H1 (cell line): Measurements from ENCODE around the gene OGFR. TPM values are rescaled to one million over a fixed set of nuclear protein-coding genes. Genes with fewer than 3 reads are reported as not detected.

Experiments used
- CTCF ChIA-PET: fragments of 300-600 bp; sonication (Branson Sonifier 250); formaldehyde crosslinking; loops from one replicate; lab custom pipeline; 2021; ENCODE audit not compliant: partially characterized antibody; lab: Charles Lee
- POLR2A ChIA-PET: fragments of 300-600 bp; sonication (Branson Sonifier 250); formaldehyde crosslinking; loops from one replicate; lab custom pipeline; 2021; ENCODE audit warnings: inconsistent platforms; ENCODE audit not compliant: partially characterized antibody; lab: Charles Lee
- DNase-seq, 2 experiments: peaks; one replicate each; pipeline versions ENCODE4 v3.0.0 to v3.0.0-alpha.2; 2010 to 2022; ENCODE audit warnings: low spot score in 2 of 2, low read depth in 1 of 2, mixed read lengths in 1 of 2
- FAIRE-seq: peaks from 2 replicates; lab custom pipeline; 2011; peaks lifted over from hg19 to GRCh38; lab: Jason Lieb, UNC
- H2AFZ ChIP-seq: 2 replicates; pipeline ENCODE4 v1.8.1; 2012; ENCODE audit warnings: low read length, inconsistent platforms
- H2AK5ac ChIP-seq: 2 replicates; pipeline ENCODE4 v1.6.1; 2013; ENCODE audit warnings: low read depth, low read length
- H2BK120ac ChIP-seq: replicated peaks from 2 replicates; pipeline ENCODE3; 2013; ENCODE audit warnings: low read depth, low read length, inconsistent platforms
- H2BK12ac ChIP-seq: 2 replicates; pipeline ENCODE4 v1.6.1; 2013; ENCODE audit warnings: low read depth, low read length
- H2BK15ac ChIP-seq: 2 replicates; pipeline ENCODE4 v1.6.1; 2013; ENCODE audit warnings: low read length
- H2BK20ac ChIP-seq: 2 replicates; pipeline ENCODE4 v1.6.1; 2013; ENCODE audit warnings: low read length
- H2BK5ac ChIP-seq: 2 replicates; pipeline ENCODE4 v1.6.1; 2013; ENCODE audit warnings: low read depth, low read length
- H3K14ac ChIP-seq: 2 replicates; pipeline ENCODE4 v1.6.1; 2013; ENCODE audit warnings: inconsistent platforms; ENCODE audit not compliant: insufficient read length
- H3K18ac ChIP-seq: 2 replicates; pipeline ENCODE4 v1.6.1; 2013; ENCODE audit warnings: low read length; ENCODE audit errors: extremely low read depth
- H3K23ac ChIP-seq: 2 replicates; pipeline ENCODE4 v1.6.1; 2013; ENCODE audit warnings: inconsistent platforms; ENCODE audit not compliant: insufficient read length
- H3K23me2 ChIP-seq: 2 replicates; pipeline ENCODE4 v1.6.1; 2013; ENCODE audit warnings: low read depth, low read length
- H3K27ac ChIP-seq: 2 replicates; pipeline ENCODE4 v1.6.1; 2011; ENCODE audit warnings: low read depth, low read length, inconsistent platforms
- H3K27me3 ChIP-seq, 4 experiments: replicated peaks in 1 of 4; 1 replicate in 1 of 4; 2 replicates in 3 of 4; pipeline versions ENCODE4 v1.6.1 to v1.8.1; 2011 to 2013; ENCODE audit warnings: low read length in 3 of 4, mild to moderate bottlenecking in 3 of 4, inconsistent platforms in 2 of 4, mixed read lengths in 2 of 4, moderate library complexity in 1 of 4; ENCODE audit not compliant: control insufficient read depth in 3 of 4, insufficient read depth in 3 of 4; ENCODE audit errors: extremely low read depth in 1 of 4
- H3K36me3 ChIP-seq, 4 experiments: 2 replicates each; pipeline versions ENCODE4 v1.6.1 to v1.8.1; 2011 to 2013; ENCODE audit warnings: mild to moderate bottlenecking in 4 of 4, low read length in 3 of 4, moderate library complexity in 2 of 4, control low read depth in 1 of 4, inconsistent platforms in 1 of 4; ENCODE audit not compliant: insufficient read depth in 4 of 4, control insufficient read depth in 2 of 4
- H3K4ac ChIP-seq: replicated peaks from 2 replicates; pipeline ENCODE3; 2013; ENCODE audit warnings: low read length, low read depth, mixed read lengths, inconsistent platforms; ENCODE audit not compliant: insufficient read length
- H3K4me1 ChIP-seq, 4 experiments: replicated peaks in 1 of 4; 1 replicate in 1 of 4; 2 replicates in 3 of 4; pipeline versions ENCODE4 v1.6.1 to v1.8.1; 2011 to 2013; ENCODE audit warnings: low read length in 3 of 4, inconsistent platforms in 2 of 4, mixed read lengths in 1 of 4; ENCODE audit not compliant: insufficient read depth in 4 of 4, control insufficient read depth in 3 of 4
- H3K4me2 ChIP-seq, 2 experiments: 2 replicates each; pipeline versions ENCODE4 v1.6.1 to v1.8.1; 2011 to 2013; ENCODE audit warnings: low read depth in 2 of 2, low read length in 2 of 2, control low read depth in 1 of 2, inconsistent platforms in 1 of 2, mild to moderate bottlenecking in 1 of 2; ENCODE audit not compliant: insufficient read depth in 1 of 2
- H3K4me3 ChIP-seq, 4 experiments: fragments of 200-600, 300-600 bp in 1 of 4; sonication (generic), shearing (Covaris generic), sonication (Bioruptor Twin) in 1 of 4; 2 replicates each; pipeline versions ENCODE4 v1.5.1 to v1.8.1; 2011 to 2016; ENCODE audit warnings: low read length in 4 of 4, low read depth in 3 of 4, control low read depth in 2 of 4, inconsistent platforms in 2 of 4, mild to moderate bottlenecking in 2 of 4, mixed read lengths in 1 of 4, moderate library complexity in 1 of 4; ENCODE audit not compliant: insufficient read depth in 2 of 4; ENCODE audit errors: extremely low read depth in 1 of 4
- H3K56ac ChIP-seq: replicated peaks from 2 replicates; pipeline ENCODE3; 2013; ENCODE audit warnings: low read depth, mild to moderate bottlenecking, mixed read lengths, low read length, inconsistent platforms; ENCODE audit not compliant: insufficient read length
- H3K79me1 ChIP-seq: 2 replicates; pipeline ENCODE4 v1.6.1; 2013; ENCODE audit warnings: low read depth, low read length, control low read depth
- H3K79me2 ChIP-seq, 2 experiments: 2 replicates each; pipeline versions ENCODE4 v1.6.1 to v1.8.1; 2012 to 2013; ENCODE audit warnings: low read length in 2 of 2, mild to moderate bottlenecking in 2 of 2, inconsistent platforms in 1 of 2; ENCODE audit not compliant: insufficient read depth in 2 of 2, control insufficient read depth in 1 of 2
- H3K9ac ChIP-seq, 4 experiments: replicated peaks in 1 of 4; 1 replicate in 1 of 4; 2 replicates in 3 of 4; pipeline versions ENCODE4 v1.6.1 to v1.8.1; 2011 to 2013; ENCODE audit warnings: low read depth in 3 of 4, low read length in 3 of 4, control low read depth in 2 of 4, mild to moderate bottlenecking in 2 of 4, moderate library complexity in 2 of 4, inconsistent platforms in 1 of 4; ENCODE audit errors: extremely low read depth in 1 of 4
- H3K9me3 ChIP-seq, 2 experiments: 2 replicates each; pipeline versions ENCODE4 v1.6.1 to v1.8.1; 2012 to 2013; ENCODE audit warnings: mild to moderate bottlenecking in 2 of 2, moderate library complexity in 2 of 2, control low read depth in 1 of 2, inconsistent platforms in 1 of 2, low read depth in 1 of 2, low read length in 1 of 2, mixed read lengths in 1 of 2; ENCODE audit not compliant: insufficient read depth in 2 of 2
- H4K20me1 ChIP-seq, 2 experiments: replicated peaks in 1 of 2; 2 replicates each; pipeline versions ENCODE3 to v1.8.1; 2011 to 2013; ENCODE audit warnings: inconsistent platforms in 2 of 2, low read length in 2 of 2, mild to moderate bottlenecking in 1 of 2; ENCODE audit not compliant: insufficient read depth in 2 of 2, control insufficient read depth in 1 of 2
- H4K5ac ChIP-seq: 2 replicates; pipeline ENCODE4 v1.6.1; 2013; ENCODE audit warnings: low read length, low read depth, mixed read lengths, inconsistent platforms; ENCODE audit not compliant: insufficient read length
- H4K8ac ChIP-seq: 2 replicates; pipeline ENCODE4 v1.8.0; 2013; ENCODE audit warnings: mild to moderate bottlenecking, moderate library complexity, low read length, inconsistent platforms; ENCODE audit not compliant: insufficient read depth; ENCODE audit errors: extremely low read depth
- H4K91ac ChIP-seq: replicated peaks from 2 replicates; pipeline ENCODE3; 2013; ENCODE audit warnings: low read length, mixed read lengths, inconsistent platforms; ENCODE audit not compliant: insufficient read length
- BRCA1 ChIP-seq: IDR thresholded peaks from 2 replicates; pipeline ENCODE4 v1.6.1; 2012; ENCODE audit warnings: low read depth, low read length, improper control_type of control experiment
- CREB1 ChIP-seq: IDR thresholded peaks from 2 replicates; pipeline ENCODE4 v1.6.1; 2012; ENCODE audit warnings: inconsistent platforms
- CTBP2 ChIP-seq: IDR thresholded peaks from 2 replicates; pipeline ENCODE4 v1.7.0; 2011; ENCODE audit warnings: borderline replicate concordance, mild to moderate bottlenecking, moderate library complexity, mixed read lengths, low read length; ENCODE audit not compliant: insufficient read depth, insufficient read length
- WGBS, 2 experiments: shearing (Covaris generic) in 1 of 2; methylation state at CpG; one replicate each; pipeline versions ENCODE4 v1.1.6 to v1.1.7; 2013 to 2015; ENCODE audit warnings: low lambda C conversion rate in 2 of 2, mixed read lengths in 2 of 2, inconsistent platforms in 1 of 2, low coverage in 1 of 2, missing lambda C conversion rate in 1 of 2; ENCODE audit not compliant: insufficient replicate concordance in 2 of 2, insufficient coverage in 1 of 2, insufficient read length in 1 of 2; ENCODE audit errors: extremely low coverage in 1 of 2, missing lambda C conversion rate in 1 of 2; 5-methylcytosine and 5-hydroxymethylcytosine counted together
- polyA plus RNA-seq, 7 experiments: library from polyadenylated mRNA; depleted of rRNA in 3 of 7; stranded (reverse) in 5 of 7; unstranded in 2 of 7; fragments of >200 nt in 5 of 7; fragments of 200-250 nt in 2 of 7; gene quantifications; 1 replicate in 5 of 7; 2 replicates in 1 of 7; 4 replicates in 1 of 7; pipeline versions ENCODE4 v1.2.1 to v1.2.3, GENCODE V29; 2011 to 2013; ENCODE audit warnings: missing spikeins in 2 of 7, mixed read lengths in 2 of 7
- total RNA-seq: library from RNA; stranded (reverse); fragmentation: NEBNext Ultra II Directional; extraction: Animal tissue kit (Norgen Biotek cat#: 25700); gene quantifications from 2 replicates; pipeline ENCODE4 v1.2.1, GENCODE V29; 2021

OGFR gene
- total and polyA plus RNA-seq, 2 of the 8 experiments (the other 6 are each of a cell fraction or from before 2014, with no cell fraction given): 13.9 to 25.1 TPM

GRCh38 chr20:62763404-62763803 is 41.2 kb upstream of the OGFR start:
- Histone ChIP-seq H2AFZ (no peak overlapping the region), H4K91ac (no peak overlapping the region), H3K9ac (no peak overlapping the region), H2AK5ac (no peak overlapping the region), H3K4me3 (no peak overlapping the region), H3K36me3 (no peaks in the 10 kb centered on the region), H3K18ac (no peak overlapping the region), H2BK20ac (no peak overlapping the region), H3K4me1 (peaks cover 0 to under 1% (median 0%) of the 10 kb centered on the region in 4 experiments; a peak in 3 of 7 replicates), H3K79me2 (no peaks in the 10 kb centered on the region), H3K27me3 (no peaks in the 10 kb centered on the region; a peak in 1 of 7 replicates), H4K8ac (no peak overlapping the region; the same call in 1 of the 2 replicates), H2BK12ac (no peak overlapping the region), H3K27ac (no peak overlapping the region), H3K9me3 (no peaks in the 10 kb centered on the region), H3K4me2 (no peak overlapping the region), H3K56ac (no peak overlapping the region), H3K79me1 (no peaks in the 10 kb centered on the region), H3K23ac (no peak overlapping the region), H2BK5ac (no peak overlapping the region), H4K20me1 (peaks cover 0 to 1% of the 10 kb centered on the region in 2 experiments), H3K14ac (no peak overlapping the region), H3K23me2 (no peaks in the 10 kb centered on the region), H2BK120ac (no peak overlapping the region), H2BK15ac (no peak overlapping the region), H4K5ac (no peak overlapping the region), H3K4ac (no peak overlapping the region)
- POLR2A ChIA-PET: no interaction called here
- TF ChIP-seq CREB1 (no peak), BRCA1 (no peak), CTBP2 (no peak)
- CTCF ChIA-PET: interaction anchor here (0.9 to 1.4 kb wide), 4 partner anchors 11 to 30 kb away, joined by 3 to 4 read pairs (median 3); no protein-coding TSS in a partner anchor
- 93% methylated on average over 4 of the region's 4 CpGs; no CpG with 5 or more reads in 1 of the 2 experiments for WGBS, 2 experiments
- DNase-seq: no peak
- no peak for FAIRE-seq
